ENCODE data around the gene SOD1. TPM values are rescaled to one million over a fixed set of nuclear protein-coding genes. Genes with fewer than 3 reads are reported as not detected.
A peak's percentile ranks its signal among the peaks of the same experiment; 100 is the strongest.

Gene SOD1
- total RNA-seq, 1 donor from 2014 or later, result 160 TPM

DNA sequence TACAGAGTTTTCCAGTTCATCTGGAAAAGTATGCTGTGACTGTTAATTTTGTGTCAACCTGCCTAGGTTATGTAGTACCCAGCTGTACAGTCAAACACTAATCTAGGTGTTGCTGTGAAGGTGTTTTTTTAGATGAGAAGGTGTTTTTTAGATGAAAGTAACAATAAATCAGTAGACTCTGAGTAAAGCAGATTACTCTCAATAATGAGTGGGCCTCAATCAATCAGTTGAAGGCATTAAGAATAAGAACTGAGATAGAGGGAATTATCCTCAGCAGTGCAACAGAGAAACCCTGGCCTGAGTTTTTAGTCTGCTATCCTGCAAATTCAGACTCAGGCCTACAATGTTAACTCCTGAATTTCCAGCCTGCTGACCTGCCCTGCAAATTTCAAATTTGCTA is 39.0 kb downstream of the SOD1 start:
- Histone ChIP-seq H3K4me3 (no peak overlapping the region), H3K27me3 (ENCODE audit: low read depth) (no peaks in the 10 kb centered on the region), H3K36me3 (peaks cover 99% of the 10 kb centered on the region), H3K9me3 (no peaks in the 10 kb centered on the region), H3K27ac (no peak overlapping the region), H3K4me1 (no peaks in the 10 kb centered on the region)
- DNase-seq, result no peak
- intact Hi-C loops (cut with DNase I), result no loop called here
- no peak for ATAC-seq
- TF ChIP-seq, protein P1, sequence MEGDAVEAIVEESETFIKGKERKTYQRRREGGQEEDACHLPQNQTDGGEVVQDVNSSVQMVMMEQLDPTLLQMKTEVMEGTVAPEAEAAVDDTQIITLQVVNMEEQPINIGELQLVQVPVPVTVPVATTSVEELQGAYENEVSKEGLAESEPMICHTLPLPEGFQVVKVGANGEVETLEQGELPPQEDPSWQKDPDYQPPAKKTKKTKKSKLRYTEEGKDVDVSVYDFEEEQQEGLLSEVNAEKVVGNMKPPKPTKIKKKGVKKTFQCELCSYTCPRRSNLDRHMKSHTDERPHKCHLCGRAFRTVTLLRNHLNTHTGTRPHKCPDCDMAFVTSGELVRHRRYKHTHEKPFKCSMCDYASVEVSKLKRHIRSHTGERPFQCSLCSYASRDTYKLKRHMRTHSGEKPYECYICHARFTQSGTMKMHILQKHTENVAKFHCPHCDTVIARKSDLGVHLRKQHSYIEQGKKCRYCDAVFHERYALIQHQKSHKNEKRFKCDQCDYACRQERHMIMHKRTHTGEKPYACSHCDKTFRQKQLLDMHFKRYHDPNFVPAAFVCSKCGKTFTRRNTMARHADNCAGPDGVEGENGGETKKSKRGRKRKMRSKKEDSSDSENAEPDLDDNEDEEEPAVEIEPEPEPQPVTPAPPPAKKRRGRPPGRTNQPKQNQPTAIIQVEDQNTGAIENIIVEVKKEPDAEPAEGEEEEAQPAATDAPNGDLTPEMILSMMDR (IDR thresholded peaks at IDR 0.05), result no peak

DNA sequence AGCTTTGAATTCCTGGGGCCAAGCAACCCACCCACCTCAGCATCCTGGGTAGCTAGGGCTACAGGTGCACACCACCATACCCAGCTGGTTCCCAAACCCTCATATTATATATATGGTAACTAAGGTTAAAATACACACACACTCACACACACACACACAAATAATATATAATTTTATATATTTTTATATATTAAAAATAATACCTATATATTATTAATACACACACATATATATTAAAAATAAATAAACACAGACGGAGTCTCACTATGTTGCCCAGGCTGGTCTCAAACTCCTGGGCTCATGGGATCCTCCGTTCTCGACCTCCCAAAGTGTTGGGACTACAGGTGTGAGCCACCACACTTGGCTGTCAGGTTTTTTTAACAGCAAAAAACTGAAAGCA is 40.5 kb downstream of the SOD1 start:
- TF ChIP-seq, protein P1 (IDR thresholded peaks at IDR 0.05), result no peak
- intact Hi-C loops (cut with DNase I), result no loop called here
- DNase-seq (no peak), ATAC-seq (no peak)
- no peak overlapping the region for H3K4me3 ChIP-seq
- no peaks in the 10 kb centered on the region for H3K4me1 ChIP-seq
- peaks cover 88% of the 10 kb centered on the region for H3K36me3 ChIP-seq
- H3K27ac ChIP-seq, result no peak overlapping the region
- no peaks in the 10 kb centered on the region for H3K27me3 ChIP-seq (ENCODE audit: low read depth)
- no peaks in the 10 kb centered on the region for H3K9me3 ChIP-seq

DNA sequence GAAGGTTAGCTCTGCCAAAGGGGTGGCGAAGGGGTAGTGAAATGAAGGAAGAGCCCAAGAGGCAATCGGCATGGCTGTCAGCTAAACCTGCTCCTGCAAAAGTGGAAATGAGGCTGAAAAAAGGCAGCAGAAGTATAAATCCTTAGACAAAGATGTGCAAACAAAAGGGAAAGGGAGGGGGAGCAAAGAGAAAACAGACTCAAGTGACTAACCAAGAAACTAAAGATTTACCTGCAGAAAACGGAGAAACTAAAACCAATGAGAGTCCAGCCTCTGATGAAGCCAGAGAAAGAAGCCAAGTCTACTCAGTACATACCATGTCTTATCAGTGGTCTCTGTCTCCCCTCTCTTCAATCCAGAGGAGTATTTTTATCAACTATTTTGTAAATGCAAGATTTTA is 47.1 kb downstream of the SOD1 start:
- intact Hi-C loops (cut with DNase I), result no loop called here
- no peaks in the 10 kb centered on the region for H3K27me3 ChIP-seq (ENCODE audit: low read depth)
- H3K36me3 ChIP-seq, result peaks cover 24% of the 10 kb centered on the region
- H3K4me3 ChIP-seq, result no peak overlapping the region
- peaks cover 24% of the 10 kb centered on the region for H3K4me1 ChIP-seq
- H3K27ac ChIP-seq, result no peak overlapping the region
- DNase-seq (no peak), ATAC-seq (no peak)
- H3K9me3 ChIP-seq, result no peaks in the 10 kb centered on the region
- TF ChIP-seq, protein P1 (IDR thresholded peaks at IDR 0.05), result no peak

DNA sequence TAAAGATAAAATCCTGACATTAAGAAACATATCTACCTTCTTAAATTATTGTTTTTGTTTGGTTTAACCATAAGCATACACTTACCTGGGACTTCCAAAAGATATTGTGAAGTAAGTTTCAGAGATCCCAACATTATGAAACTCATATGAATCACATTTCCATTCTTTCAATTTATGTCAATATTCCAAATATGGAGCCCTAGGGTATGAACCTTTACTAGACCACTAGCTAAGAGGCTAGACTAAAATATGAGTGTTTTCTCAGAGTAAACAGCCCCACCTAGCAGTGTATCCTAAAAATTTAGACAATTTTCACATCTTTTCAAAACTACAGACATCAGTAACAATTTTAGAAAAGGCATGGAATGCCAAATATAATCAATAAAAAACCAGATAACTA is 48.0 kb downstream of the SOD1 start:
- no peak overlapping the region for H3K27ac ChIP-seq
- H3K4me1 ChIP-seq, result peaks cover 24% of the 10 kb centered on the region
- DNase-seq, result no peak
- peaks cover 15% of the 10 kb centered on the region for H3K36me3 ChIP-seq
- TF ChIP-seq, protein P1 (IDR thresholded peaks at IDR 0.05), result no peak
- H3K9me3 ChIP-seq, result no peaks in the 10 kb centered on the region
- intact Hi-C loops (cut with DNase I), result no loop called here
- no peak overlapping the region for H3K4me3 ChIP-seq
- no peak for ATAC-seq
- no peaks in the 10 kb centered on the region for H3K27me3 ChIP-seq (ENCODE audit: low read depth)

DNA sequence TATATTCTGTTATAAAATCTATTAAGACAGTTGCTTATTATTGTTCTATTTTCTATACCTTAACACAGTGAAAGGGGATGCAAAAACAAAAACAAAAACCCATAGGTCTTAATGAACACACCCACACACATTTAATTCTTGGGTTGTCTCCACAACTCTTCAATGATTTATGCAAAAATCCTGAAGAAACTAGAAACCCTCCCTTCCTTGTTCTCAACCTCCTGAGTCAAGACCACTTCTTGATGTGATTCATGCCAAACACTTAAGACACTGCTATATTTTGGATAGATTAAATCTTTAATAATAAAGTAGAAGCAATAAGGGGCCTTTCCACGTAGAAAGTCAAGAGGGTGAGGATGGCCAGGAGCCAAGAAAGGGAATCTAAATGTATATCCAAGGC is 49.0 kb downstream of the SOD1 start:
- intact Hi-C loops (cut with DNase I), result no loop called here
- ATAC-seq, result peak in 1 of 2 donors; percentile 68
- TF ChIP-seq, protein P1 (IDR thresholded peaks at IDR 0.05), result no peak
- DNase-seq, result no peak
- H3K27ac ChIP-seq, result no peak overlapping the region
- H3K27me3 ChIP-seq (ENCODE audit: low read depth), result no peaks in the 10 kb centered on the region
- no peak overlapping the region for H3K4me3 ChIP-seq
- peaks cover 24% of the 10 kb centered on the region for H3K4me1 ChIP-seq
- peaks cover 5% of the 10 kb centered on the region for H3K36me3 ChIP-seq
- H3K9me3 ChIP-seq, result no peaks in the 10 kb centered on the region

DNA sequence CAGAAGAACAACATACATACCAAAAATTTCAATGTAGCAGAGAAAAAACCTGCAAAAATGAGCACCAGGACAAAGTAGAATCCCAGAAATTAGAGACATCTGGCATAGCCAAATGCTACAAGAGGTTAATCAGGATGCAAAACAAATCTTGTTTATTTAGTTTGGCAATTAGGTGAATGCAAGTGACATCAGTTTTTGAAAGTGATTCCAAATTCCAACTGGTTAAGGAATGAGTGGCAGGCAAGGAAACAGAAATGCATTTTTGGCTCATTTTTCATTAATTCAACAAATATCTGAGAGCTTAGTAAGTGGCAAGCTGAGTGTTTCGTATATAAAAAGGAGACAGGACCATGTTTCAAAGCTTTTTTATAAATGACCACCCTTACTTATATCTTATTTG is 51.1 kb downstream of the SOD1 start:
- Histone ChIP-seq H3K36me3 (no peaks in the 10 kb centered on the region), H3K27ac (no peak overlapping the region), H3K27me3 (ENCODE audit: low read depth) (no peaks in the 10 kb centered on the region), H3K4me3 (no peak overlapping the region), H3K9me3 (no peaks in the 10 kb centered on the region), H3K4me1 (peaks cover 36% of the 10 kb centered on the region)
- intact Hi-C loops (cut with DNase I), result no loop called here
- DNase-seq, result no peak
- ATAC-seq, result no peak
- TF ChIP-seq, protein P1 (IDR thresholded peaks at IDR 0.05), result no peak
